K562 (cell line): Measurements from ENCODE around the gene SOBP. TPM values are rescaled to one million over a fixed set of nuclear protein-coding genes. Genes with fewer than 3 reads are reported as not detected.

Experiments used
- ATAC-seq: fragments of 200-7000 bp; cut with Tn5 transposase; 3 replicates; pipeline ENCODE4 v1.9.1; 2020; ENCODE audit warnings: moderate library complexity
- BruUV-seq: library from RNA; stranded (reverse); fragments of 400-500 nt; replicated peaks from 2 replicates; lab custom pipeline; 2021; lab: Mats Ljungman, UMichigan
- CTCF ChIA-PET: fragments of 300-600 bp; formaldehyde crosslinking; extraction: SDS; loops from one replicate; lab custom pipeline; 2021; ENCODE audit warnings: low intra/inter-chr PET ratio; lab: Yijun Ruan, JAX
- POLR2A ChIA-PET: fragments of 300-600, 350-650 bp; sonication (Branson Sonifier 250); formaldehyde crosslinking; extraction: SDS; loops from one replicate; lab custom pipeline; 2021; ENCODE audit warnings: antibody characterized with exemption, inconsistent platforms; lab: Yijun Ruan, JAX
- DNase-seq, 4 experiments: peaks; one replicate each; pipeline versions ENCODE4 v3.0.0 to v3.0.0-alpha.2; 2011 to 2018; ENCODE audit warnings: low spot score in 3 of 4, mixed read lengths in 3 of 4; ENCODE audit errors: extremely low read depth in 1 of 4
- FAIRE-seq: peaks from 2 replicates; lab custom pipeline; 2011; peaks lifted over from hg19 to GRCh38; lab: Jason Lieb, UNC
- H2AFZ ChIP-seq: 2 replicates; pipeline ENCODE4 v1.6.0; 2011; ENCODE audit warnings: low read depth, low read length, control low read depth, inconsistent platforms
- H3K27ac ChIP-seq: fragments of 200-600 bp; 3 replicates; pipeline ENCODE4 v1.8.0; 2011; ENCODE audit warnings: low read depth, mild to moderate bottlenecking, control low read depth, inconsistent platforms, low read length, moderate library complexity, mixed read lengths; ENCODE audit errors: extremely low read depth
- H3K27me3 ChIP-seq, 2 experiments: fragments of 300-600 bp in 1 of 2; 2 replicates in 1 of 2; 3 replicates in 1 of 2; pipeline versions ENCODE4 v1.6.0 to v1.8.0; 2011; ENCODE audit warnings: inconsistent platforms in 2 of 2, low read length in 2 of 2, mild to moderate bottlenecking in 1 of 2, mixed read lengths in 1 of 2, moderate library complexity in 1 of 2; ENCODE audit not compliant: control insufficient read depth in 2 of 2, insufficient read depth in 2 of 2
- H3K36me3 ChIP-seq: fragments of 300-600 bp; 3 replicates; pipeline ENCODE4 v1.8.0; 2011; ENCODE audit warnings: mild to moderate bottlenecking, low read length, inconsistent platforms; ENCODE audit not compliant: control insufficient read depth, insufficient read depth
- H3K4me1 ChIP-seq, 2 experiments: fragments of 200-600 bp in 1 of 2; replicated peaks in 1 of 2; 2 replicates in 1 of 2; 3 replicates in 1 of 2; pipeline versions ENCODE4 v1.5.1 to v1.8.0; 2011; ENCODE audit warnings: inconsistent platforms in 2 of 2, low read length in 2 of 2, mild to moderate bottlenecking in 1 of 2, mixed read lengths in 1 of 2, moderate library complexity in 1 of 2; ENCODE audit not compliant: control insufficient read depth in 2 of 2, insufficient read depth in 2 of 2
- H3K4me2 ChIP-seq: 2 replicates; pipeline ENCODE4 v1.6.1; 2011; ENCODE audit warnings: low read length, control low read depth, inconsistent platforms, mixed read lengths; ENCODE audit not compliant: insufficient read depth
- H3K4me3 ChIP-seq: fragments of 200-600 bp; sonication (generic), shearing (Covaris generic); 2 replicates; pipeline ENCODE4 v1.5.1; 2016; ENCODE audit warnings: control low read depth, inconsistent platforms
- H3K79me2 ChIP-seq: fragments of 200-600 bp; 3 replicates; pipeline ENCODE4 v1.8.0; 2011; ENCODE audit warnings: low read length, inconsistent platforms; ENCODE audit not compliant: control insufficient read depth, insufficient read depth
- H3K9ac ChIP-seq, 2 experiments: 2 replicates each; pipeline versions ENCODE4 v1.6.0 to v1.6.1; 2011; ENCODE audit warnings: low read depth in 2 of 2, low read length in 2 of 2, control low read depth in 1 of 2, inconsistent platforms in 1 of 2, mild to moderate bottlenecking in 1 of 2, mixed read lengths in 1 of 2; ENCODE audit not compliant: insufficient read depth in 1 of 2
- H3K9me1 ChIP-seq: one replicate; pipeline ENCODE4 v1.6.0; 2011; ENCODE audit warnings: inconsistent platforms, mild to moderate bottlenecking, low read length, moderate library complexity; ENCODE audit not compliant: control insufficient read depth, insufficient read depth
- H3K9me3 ChIP-seq: replicated peaks from 2 replicates; pipeline ENCODE4 v1.5.1; 2011; ENCODE audit warnings: low read depth, low read length, inconsistent platforms; ENCODE audit not compliant: control insufficient read depth, insufficient read depth
- H4K20me1 ChIP-seq: replicated peaks from 2 replicates; pipeline ENCODE4 v1.6.1; 2011; ENCODE audit warnings: low read length, inconsistent platforms, mixed read lengths; ENCODE audit not compliant: control insufficient read depth, insufficient read depth
- CBX3 ChIP-seq, 2 experiments: IDR thresholded peaks; 1 replicate in 1 of 2; 2 replicates in 1 of 2; pipeline ENCODE4 v1.6.1; 2012; ENCODE audit warnings: inconsistent platforms in 2 of 2, low read length in 2 of 2, borderline replicate concordance in 1 of 2, control low read depth in 1 of 2
- CREB3L1 ChIP-seq: fragments of 450-650 bp; IDR thresholded peaks from 2 replicates; pipeline ENCODE4 v1.6.1; 2014; ENCODE audit warnings: low read depth, mild to moderate bottlenecking, moderate library complexity, borderline replicate concordance
- DMBX1 ChIP-seq: fragments of 250-450 bp; sonication (Bioruptor Pico); IDR thresholded peaks from 2 replicates; pipeline ENCODE4 v1.8.0; 2022; ENCODE audit warnings: inconsistent platforms, mild to moderate bottlenecking, moderate library complexity, borderline replicate concordance
- E2F6 ChIP-seq, 2 experiments: IDR thresholded peaks; 2 replicates each; pipeline ENCODE4 v1.6.1; 2011; ENCODE audit warnings: borderline replicate concordance in 1 of 2, control low read depth in 1 of 2, low read depth in 1 of 2, low read length in 1 of 2, mild to moderate bottlenecking in 1 of 2, mixed read lengths in 1 of 2, moderate library complexity in 1 of 2; ENCODE audit not compliant: insufficient read depth in 1 of 2, insufficient read length in 1 of 2, poor library complexity in 1 of 2, severe bottlenecking in 1 of 2; ENCODE audit errors: extremely low read depth in 1 of 2
- FOXJ2 ChIP-seq: fragments of 200-800 bp; sonication (Bioruptor generic); IDR thresholded peaks from 2 replicates; pipeline ENCODE4 v1.6.1; 2016; ENCODE audit warnings: missing genetic modification characterization, missing compliant biosample characterization
- MED1 ChIP-seq: sonication (generic); formaldehyde crosslinking; IDR thresholded peaks from 2 replicates; pipeline ENCODE4 v1.8.1; 2023; ENCODE audit warnings: missing genetic modification reagents, borderline replicate concordance
- NKRF ChIP-seq: fragments of 450-650 bp; IDR thresholded peaks from 2 replicates; pipeline ENCODE4 v1.6.1; 2016; ENCODE audit warnings: borderline replicate concordance
- NR2F6 ChIP-seq: fragments of 450-650 bp; formaldehyde crosslinking; IDR thresholded peaks from 2 replicates; pipeline ENCODE4 v1.4.0; 2020; ENCODE audit warnings: mild to moderate bottlenecking
- RAD21 ChIP-seq, 2 experiments: fragments of 250-450 bp in 1 of 2; fragments of 450-650 bp in 1 of 2; sonication (Bioruptor Pico) in 1 of 2; formaldehyde crosslinking in 1 of 2; IDR thresholded peaks in 1 of 2; conservative IDR thresholded peaks in 1 of 2; 2 replicates each; pipeline versions ENCODE4 v1.4.0 to v1.8.0; 2020 to 2022; ENCODE audit warnings: mild to moderate bottlenecking in 2 of 2, moderate library complexity in 1 of 2
- TRIM25 ChIP-seq: fragments of 450-650 bp; IDR thresholded peaks from 2 replicates; pipeline ENCODE4 v1.7.0; 2016; ENCODE audit warnings: borderline replicate concordance
- ZNF324 ChIP-seq: fragments of 250-450 bp; sonication (Bioruptor Pico); IDR thresholded peaks from 2 replicates; pipeline ENCODE4 v1.4.0; 2020; ENCODE audit warnings: mild to moderate bottlenecking
- ZNF347 ChIP-seq: fragments of 450-650 bp; formaldehyde crosslinking; IDR thresholded peaks from 2 replicates; pipeline ENCODE4 v1.4.0; 2020; ENCODE audit warnings: low read depth, mild to moderate bottlenecking, moderate library complexity
- ZNF740 ChIP-seq, 3 experiments: fragments of 200-800 bp in 1 of 3; sonication (Bioruptor generic) in 1 of 3; sonication (generic) in 1 of 3; formaldehyde crosslinking in 1 of 3; IDR thresholded peaks; 2 replicates each; pipeline versions ENCODE4 v1.6.1 to v1.8.0; 2016 to 2022; ENCODE audit warnings: mild to moderate bottlenecking in 2 of 3, missing compliant biosample characterization in 2 of 3, missing genetic modification characterization in 2 of 3, missing genetic modification reagents in 1 of 3
- WGBS: fragments of 100-300 bp; shearing (Covaris generic); methylation state at CpG from one replicate; pipeline ENCODE4 v1.1.6; 2016; ENCODE audit warnings: low coverage, mixed read lengths; ENCODE audit not compliant: insufficient coverage; ENCODE audit errors: missing lambda C conversion rate; 5-methylcytosine and 5-hydroxymethylcytosine counted together
- in situ Hi-C: fragments of 300-500 bp; cut with MboI; formaldehyde crosslinking; loops from 4 replicates; pipeline ENCODE4 v1.15.0; 2018; ENCODE audit warnings: inconsistent platforms, mixed read lengths
- intact Hi-C: fragments of 100-400 bp; cut with micrococcal nuclease; formaldehyde crosslinking; loops from 2 replicates; pipeline ENCODE4 v1.14.2; 2022
- polyA plus RNA-seq, 8 experiments: library from polyadenylated mRNA; depleted of rRNA in 4 of 8; stranded (reverse) in 5 of 8; unstranded in 3 of 8; fragments of >200 nt; fragmentation: Nextera tagmentation in 2 of 8; fragmentation: Illumina TruSeq in 1 of 8; extraction: Ambion mirVana in 2 of 8; extraction: Trizol in 1 of 8; gene quantifications; 2 replicates each; pipeline versions ENCODE4 v1.2.1 to v1.2.3, GENCODE V29; 2011 to 2014; ENCODE audit warnings: inconsistent platforms in 1 of 8, missing spikeins in 1 of 8
- total RNA-seq, 7 experiments: library from RNA; depleted of rRNA in 6 of 7; stranded (reverse); fragments of >200 nt in 6 of 7; fragmentation: Illumina TruSeq in 2 of 7; extraction: Trizol in 2 of 7; gene quantifications; 2 replicates each; pipeline versions ENCODE4 v1.2.1 to v1.2.3, GENCODE V29; 2011 to 2021; ENCODE audit warnings: low replicate concordance in 1 of 7

The SOBP gene
- total and polyA plus RNA-seq, 9 of the 15 experiments (the other 6 are each of a cell fraction or from before 2014, with no cell fraction given), result 0.16 TPM; not detected in 8

- ChIA-PET CTCF (no interaction called here), POLR2A (interaction anchor here (1.5 kb wide), 1 partner anchor 11 kb away, joined by 5 read pairs; no protein-coding TSS in a partner anchor)
- WGBS, result 4% methylated on average over 8 of the region's 9 CpGs
- Histone ChIP-seq H3K9me3 (no peaks in the 10 kb centered on the region), H3K36me3 (no peaks in the 10 kb centered on the region), H2AFZ (no peak overlapping the region), H3K4me3 (no peak overlapping the region), H3K79me2 (no peaks in the 10 kb centered on the region), H3K4me2 (no peak overlapping the region), H3K9ac (no peak overlapping the region), H3K27me3 (peaks cover 17 to 20% of the 10 kb centered on the region in 2 experiments), H4K20me1 (0 out of 2 replicates have a peak, but pooled peaks cover 6% of the 10 kb centered on the region), H3K9me1 (no peaks in the 10 kb centered on the region), H3K27ac (no peak overlapping the region), H3K4me1 (no peaks in the 10 kb centered on the region)
- ATAC-seq (no peak), DNase-seq (no peak), FAIRE-seq (no peak)
- BruUV-seq, result no TSS peak
- in situ Hi-C loops (no loop called here), intact Hi-C loops (no loop called here)
- TF ChIP-seq NKRF, result no peak
- TF ChIP-seq E2F6 (IDR thresholded peaks at IDR 0.05; ENCODE audit: borderline replicate concordance in 1 of 2, extremely low read depth in 1 of 2, insufficient read depth in 1 of 2, insufficient read length in 1 of 2, low read depth in 1 of 2, low read length in 1 of 2, poor library complexity in 1 of 2, severe bottlenecking in 1 of 2), result no peak
- no peak for TF ChIP-seq FOXJ2 (tag)
- no peak for TF ChIP-seq DMBX1 (CRISPR knock-in tag)
- TF ChIP-seq NR2F6 (CRISPR knock-in tag), result no peak
- TF ChIP-seq ZNF347 (CRISPR knock-in tag), result no peak
- TF ChIP-seq MED1 (CRISPR knock-in tag), result no peak
- TF ChIP-seq CREB3L1, result no peak
- TF ChIP-seq ZNF740 (CRISPR knock-in tag; IDR thresholded peaks at IDR 0.05), result no peak
- no peak for TF ChIP-seq ZNF740 (tag; IDR thresholded peaks at IDR 0.05)
- TF ChIP-seq TRIM25, result no peak
- no peak for TF ChIP-seq CBX3 (IDR thresholded peaks at IDR 0.05; ENCODE audit: borderline replicate concordance in 1 of 2, low read length in 2 of 2)
- TF ChIP-seq RAD21 (CRISPR knock-in tag; conservative IDR thresholded peaks at IDR 0.05 in 1 of 2, IDR thresholded peaks at IDR 0.05 in 1 of 2), result no peak
- TF ChIP-seq ZNF324 (CRISPR knock-in tag), result no peak
Measured at GRCh38 chr6:107616775-107617174, 126.9 kb downstream of the SOBP start.
